AG04450 (cell line): Measurements from ENCODE around the gene KISS1R. TPM values are rescaled to one million over a fixed set of nuclear protein-coding genes. Genes with fewer than 3 reads are reported as not detected.

ENCODE experiments used
- CTCF ChIA-PET: fragments of 300-600, 350-600 bp; formaldehyde crosslinking; extraction: SDS; loops from one replicate; lab custom pipeline; 2022; ENCODE audit warnings: antibody characterized with exemption, inconsistent platforms; lab: Charles Lee
- POLR2A ChIA-PET: fragments of 350-600 bp; formaldehyde crosslinking; extraction: SDS; loops from one replicate; lab custom pipeline; 2021; ENCODE audit warnings: antibody characterized with exemption, inconsistent platforms; lab: Yijun Ruan, JAX
- DNase-seq: peaks from one replicate; pipeline ENCODE4 v3.0.0-alpha.2; 2011; ENCODE audit warnings: low read depth, low spot score
- H3K27ac ChIP-seq: one replicate; pipeline ENCODE4 v1.5.1; 2012; ENCODE audit warnings: low read depth, low read length, control low read depth
- H3K27me3 ChIP-seq: one replicate; pipeline ENCODE4 v1.6.0; 2012; ENCODE audit warnings: low read length; ENCODE audit not compliant: control insufficient read depth, insufficient read depth
- H3K4me3 ChIP-seq: 2 replicates; pipeline ENCODE4 v1.5.1; 2011; ENCODE audit warnings: mild to moderate bottlenecking, low read depth, low read length, control low read depth
- H3K9me3 ChIP-seq: 2 replicates; pipeline ENCODE4 v1.5.1; 2012; ENCODE audit warnings: low read length; ENCODE audit not compliant: control insufficient read depth, insufficient read depth
- CTCF ChIP-seq: IDR thresholded peaks from 2 replicates; pipeline ENCODE4 v1.5.1; 2011; ENCODE audit warnings: low read depth, low read length, control low read depth, inconsistent platforms
- polyA plus RNA-seq: library from polyadenylated mRNA; depleted of rRNA; stranded (reverse); fragments of >200 nt; gene quantifications from 2 replicates; pipeline ENCODE4 v1.2.3, GENCODE V29; 2011

The KISS1R gene
- polyA plus RNA-seq, 1 experiment: not detected

- ChIA-PET POLR2A (no interaction called here), CTCF (interaction anchor here (0.6 kb wide), 1 partner anchor 49 kb away, joined by 3 read pairs; no protein-coding TSS in a partner anchor)
- H3K27ac ChIP-seq: peak overlapping the region; percentile 52
- DNase-seq: no peak
- no peak overlapping the region for H3K4me3 ChIP-seq
- no peak for TF ChIP-seq CTCF
- H3K27me3 ChIP-seq: no peaks in the 10 kb centered on the region
- peaks cover 7% of the 10 kb centered on the region; the same call in 1 of the 2 replicates for H3K9me3 ChIP-seq
Observed at GRCh38 chr19:934865-935479, 17.8 kb downstream of the KISS1R start.

GRCh38 chr19:936175-936546, 19.0 kb downstream of the KISS1R start:
- POLR2A ChIA-PET: no interaction called here
- Histone ChIP-seq H3K27ac (no peak overlapping the region), H3K4me3 (no peak overlapping the region), H3K27me3 (no peaks in the 10 kb centered on the region), H3K9me3 (peaks cover 7% of the 10 kb centered on the region; the same call in 1 of the 2 replicates)
- no peak for TF ChIP-seq CTCF
- CTCF ChIA-PET: no interaction called here
- no peak for DNase-seq

- H3K4me3 ChIP-seq: no peak overlapping the region
- no peaks in the 10 kb centered on the region for H3K27me3 ChIP-seq
- no peak overlapping the region for H3K27ac ChIP-seq
- CTCF ChIA-PET: no interaction called here
- POLR2A ChIA-PET: no interaction called here
- peaks cover 7% of the 10 kb centered on the region; the same call in 1 of the 2 replicates for H3K9me3 ChIP-seq
- no peak for TF ChIP-seq CTCF
- no peak for DNase-seq
Observed at GRCh38 chr19:937259-937694, 20.1 kb downstream of the KISS1R start.

- Histone ChIP-seq H3K9me3 (peaks cover 11% of the 10 kb centered on the region; the same call in 1 of the 2 replicates), H3K27me3 (no peaks in the 10 kb centered on the region), H3K4me3 (no peak overlapping the region), H3K27ac (no peak overlapping the region)
- POLR2A ChIA-PET: interaction anchor here (0.7 to 0.8 kb wide), 2 partner anchors 8 to 395 kb away, joined by 3 read pairs; no protein-coding TSS in a partner anchor
- TF ChIP-seq CTCF: no peak
- DNase-seq: no peak
- CTCF ChIA-PET: no interaction called here
Observed at GRCh38 chr19:938233-938923, 21.2 kb downstream of the KISS1R start.

GRCh38 chr19:939439-939838, 22.3 kb downstream of the KISS1R start:
- ChIA-PET POLR2A (interaction anchor here (0.8 kb wide), 1 partner anchor 9 kb away, joined by 3 read pairs; no protein-coding TSS in a partner anchor), CTCF (no interaction called here)
- Histone ChIP-seq H3K27me3 (no peaks in the 10 kb centered on the region), H3K27ac (no peak overlapping the region), H3K4me3 (no peak overlapping the region), H3K9me3 (peaks cover 11% of the 10 kb centered on the region; the same call in 1 of the 2 replicates)
- DNase-seq: no peak
- TF ChIP-seq CTCF: no peak
